H1 (cell line): Measurements from ENCODE around the gene NDUFAB1. TPM values are rescaled to one million over a fixed set of nuclear protein-coding genes. Genes with fewer than 3 reads are reported as not detected.

Source experiments
- BACH1 ChIP-seq: IDR thresholded peaks from 2 replicates; pipeline ENCODE4 v1.6.1; 2012; ENCODE audit warnings: low read length, improper control_type of control experiment
- BCL11A ChIP-seq, 2 experiments: IDR thresholded peaks; one replicate each; pipeline ENCODE4 v1.6.1; 2011; ENCODE audit warnings: low read depth in 2 of 2, low read length in 2 of 2, mild to moderate bottlenecking in 2 of 2
- CBX5 ChIP-seq: fragments of 300-800, 300-1000 bp; sonication (generic); IDR thresholded peaks from 2 replicates; pipeline ENCODE4 v1.7.1; 2016; ENCODE audit warnings: antibody characterized with exemption, low read length, low read depth
- CEBPB ChIP-seq: IDR thresholded peaks from 2 replicates; pipeline ENCODE4 v1.6.1; 2012; ENCODE audit warnings: low read depth, low read length
- CHD2 ChIP-seq: IDR thresholded peaks from 2 replicates; pipeline ENCODE4 v1.6.1; 2012; ENCODE audit warnings: low read length, improper control_type of control experiment
- EP300 ChIP-seq, 2 experiments: IDR thresholded peaks; 1 replicate in 1 of 2; 2 replicates in 1 of 2; pipeline ENCODE4 v1.6.1; 2011 to 2012; ENCODE audit warnings: low read depth in 2 of 2, low read length in 2 of 2, mild to moderate bottlenecking in 2 of 2, borderline replicate concordance in 1 of 2, inconsistent platforms in 1 of 2, moderate library complexity in 1 of 2
- HDAC2 ChIP-seq, 2 experiments: fragments of 300-600 bp in 1 of 2; sonication (generic) in 1 of 2; IDR thresholded peaks; 2 replicates each; pipeline ENCODE4 v1.6.1; 2011 to 2012; ENCODE audit warnings: low read depth in 2 of 2, low read length in 2 of 2, mild to moderate bottlenecking in 2 of 2, moderate library complexity in 2 of 2, borderline replicate concordance in 1 of 2, inconsistent platforms in 1 of 2
- NANOG ChIP-seq: IDR thresholded peaks from 2 replicates; pipeline ENCODE4 v1.6.1; 2011; ENCODE audit warnings: low read length, low read depth, mild to moderate bottlenecking, inconsistent platforms; ENCODE audit not compliant: insufficient read depth, poor library complexity, severe bottlenecking
- POU5F1 ChIP-seq: IDR thresholded peaks from 2 replicates; pipeline ENCODE4 v1.6.1; 2011; ENCODE audit warnings: low read depth, mild to moderate bottlenecking, low read length, moderate library complexity
- RAD21 ChIP-seq, 2 experiments: IDR thresholded peaks in 1 of 2; conservative IDR thresholded peaks in 1 of 2; 2 replicates each; pipeline ENCODE4 v1.6.1; 2011; ENCODE audit warnings: low read depth in 2 of 2, low read length in 2 of 2, improper control_type of control experiment in 1 of 2, inconsistent platforms in 1 of 2, mild to moderate bottlenecking in 1 of 2, moderate library complexity in 1 of 2
- RBBP5 ChIP-seq: IDR thresholded peaks from 2 replicates; pipeline ENCODE4 v1.7.1; 2012; ENCODE audit warnings: low read depth, mild to moderate bottlenecking, inconsistent platforms, low read length, moderate library complexity, borderline replicate concordance
- RNF2 ChIP-seq: fragments of 200-900, 300-1000 bp; sonication (generic); IDR thresholded peaks from 2 replicates; pipeline ENCODE4 v1.7.1; 2016; ENCODE audit warnings: borderline replicate concordance, low read depth, mild to moderate bottlenecking, antibody characterized with exemption, low read length; ENCODE audit not compliant: poor library complexity, severe bottlenecking; ENCODE audit errors: missing control alignments
- SAP30 ChIP-seq: fragments of 300-600 bp; sonication (generic); IDR thresholded peaks from 2 replicates; pipeline ENCODE4 v1.7.1; 2012; ENCODE audit warnings: low read length, moderate library complexity, mild to moderate bottlenecking, inconsistent platforms; ENCODE audit not compliant: insufficient read depth, insufficient replicate concordance
- SIN3A ChIP-seq, 2 experiments: IDR thresholded peaks in 1 of 2; conservative IDR thresholded peaks in 1 of 2; 2 replicates each; pipeline ENCODE4 v1.6.1; 2011 to 2012; ENCODE audit warnings: low read length in 2 of 2, improper control_type of control experiment in 1 of 2, low read depth in 1 of 2, mild to moderate bottlenecking in 1 of 2
- SP2 ChIP-seq: IDR thresholded peaks from 2 replicates; pipeline ENCODE4 v1.6.1; 2012; ENCODE audit warnings: mild to moderate bottlenecking, low read length, inconsistent platforms
- SUZ12 ChIP-seq: fragments of 200-600 bp; sonication (generic); IDR thresholded peaks from 2 replicates; pipeline ENCODE4 v1.6.1; 2012; ENCODE audit warnings: mild to moderate bottlenecking, inconsistent platforms, low read length, moderate library complexity, mixed read lengths
- TAF1 ChIP-seq: IDR thresholded peaks from 2 replicates; pipeline ENCODE4 v1.6.1; 2011; ENCODE audit warnings: mild to moderate bottlenecking, low read depth, low read length
- TBP ChIP-seq: IDR thresholded peaks from 2 replicates; pipeline ENCODE4 v1.6.1; 2011; ENCODE audit warnings: low read depth, low read length, improper control_type of control experiment
- TCF12 ChIP-seq: IDR thresholded peaks from 2 replicates; pipeline ENCODE4 v1.6.1; 2011; ENCODE audit warnings: low read depth, mild to moderate bottlenecking, low read length
- TEAD4 ChIP-seq: IDR thresholded peaks from 2 replicates; pipeline ENCODE4 v1.6.1; 2012; ENCODE audit warnings: low read depth, low read length, inconsistent platforms, mixed read lengths
- YY1 ChIP-seq: IDR thresholded peaks from 2 replicates; pipeline ENCODE4 v1.6.1; 2011; ENCODE audit warnings: low read depth, mild to moderate bottlenecking, low read length
- polyA plus RNA-seq, 7 experiments: library from polyadenylated mRNA; depleted of rRNA in 3 of 7; stranded (reverse) in 5 of 7; unstranded in 2 of 7; fragments of >200 nt in 5 of 7; fragments of 200-250 nt in 2 of 7; gene quantifications; 1 replicate in 5 of 7; 2 replicates in 1 of 7; 4 replicates in 1 of 7; pipeline versions ENCODE4 v1.2.1 to v1.2.3, GENCODE V29; 2011 to 2013; ENCODE audit warnings: missing spikeins in 2 of 7, mixed read lengths in 2 of 7
- total RNA-seq: library from RNA; stranded (reverse); fragmentation: NEBNext Ultra II Directional; extraction: Animal tissue kit (Norgen Biotek cat#: 25700); gene quantifications from 2 replicates; pipeline ENCODE4 v1.2.1, GENCODE V29; 2021

Gene NDUFAB1
- total and polyA plus RNA-seq, 2 of the 8 experiments (the other 6 are each of a cell fraction or from before 2014, with no cell fraction given), result 135 to 294 TPM

DNA sequence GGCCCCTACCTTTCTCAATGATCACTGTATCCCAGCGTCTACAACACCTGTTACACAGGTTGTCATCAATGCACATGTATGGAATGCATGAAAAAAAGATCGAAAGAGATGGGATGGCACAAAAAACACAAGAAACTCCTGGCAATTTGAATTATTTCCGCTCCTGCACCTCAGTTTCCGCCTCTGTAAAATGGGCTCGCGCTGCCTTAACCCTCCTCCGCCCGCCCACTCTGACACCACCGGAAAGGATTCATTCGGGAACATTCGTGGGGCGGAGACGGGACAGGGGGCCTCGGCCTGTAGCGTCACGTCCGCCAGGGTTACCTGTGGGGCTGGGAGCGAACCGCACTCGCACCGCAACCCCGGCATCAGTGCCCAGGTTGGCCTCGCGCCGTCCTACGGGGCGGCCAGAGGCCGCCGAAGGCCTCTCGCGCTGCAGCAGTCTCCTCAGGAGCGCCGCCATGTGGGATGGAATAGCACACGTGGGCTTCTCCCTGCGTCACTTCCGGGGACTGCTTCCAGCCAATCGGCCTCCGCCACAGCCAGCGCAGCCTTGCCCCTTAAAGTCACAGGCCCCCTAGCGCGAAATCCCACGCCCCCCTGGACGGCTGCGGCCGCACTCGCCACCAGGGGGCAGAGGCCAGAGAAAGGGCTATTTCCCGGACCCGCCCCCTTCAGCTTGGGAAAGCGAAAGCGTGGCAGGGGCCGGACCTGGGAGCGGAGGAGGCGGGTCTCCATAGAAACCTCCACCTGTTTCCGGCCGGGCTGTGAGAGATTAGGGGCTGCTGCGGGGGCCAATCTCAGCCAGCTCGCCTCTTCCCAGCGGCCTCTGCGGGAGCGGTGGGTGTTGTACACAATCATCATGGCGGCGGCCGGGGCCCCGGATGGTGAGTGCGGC is 39.0 kb downstream of the NDUFAB1 start, which contains the start of the genes EARS2 and UBFD1 (continued):
- TF ChIP-seq BCL11A (IDR thresholded peaks at IDR 0.05; ENCODE audit: low read depth in 2 of 2, low read length in 2 of 2) (no peak), TCF12 (no peak), RBBP5 (0 out of 2 replicates have a peak, but pooled peaks have one; percentile 27), RAD21 (IDR thresholded peaks at IDR 0.05 in 1 of 2, conservative IDR thresholded peaks at IDR 0.05 in 1 of 2; ENCODE audit: low read depth in 2 of 2, low read length in 2 of 2) (peak in 1 of 2 experiments; percentile 0; a peak in 1 of 4 replicates), CBX5 (no peak), BACH1 (peak; percentile 51; the same call in 1 of the 2 replicates), POU5F1 (no peak), CHD2 (peak; percentile 55; the same call in 1 of the 2 replicates), SP2 (0 out of 2 replicates have a peak, but pooled peaks have one; percentile 22), RNF2 (no peak), HDAC2 (IDR thresholded peaks at IDR 0.05; ENCODE audit: borderline replicate concordance in 1 of 2, low read depth in 2 of 2, low read length in 2 of 2) (peak; percentile 99 to 100), TEAD4 (0 out of 2 replicates have a peak, but pooled peaks have one; percentile 20), EP300 (IDR thresholded peaks at IDR 0.05; ENCODE audit: borderline replicate concordance in 1 of 2, low read depth in 2 of 2, low read length in 2 of 2) (0 out of 3 replicates have a peak, but pooled peaks of 1 of the 2 experiments have one; percentile 11), SAP30 (no peak), TAF1 (peak; percentile 89), CEBPB (no peak), NANOG (no peak), SUZ12 (no peak), YY1 (peak; percentile 89), SIN3A (conservative IDR thresholded peaks at IDR 0.05 in 1 of 2, IDR thresholded peaks at IDR 0.05 in 1 of 2; ENCODE audit: low read depth in 1 of 2, low read length in 2 of 2) (peak in 1 of 2 experiments; percentile 92; a peak in 3 of 4 replicates), TBP (peak; percentile 52)
